HG03354 (cell line): ENCODE data around the gene KRTAP2-3.
"Not testable (repeated sequence)": the region's sequence is repeated elsewhere in the genome, so short reads cannot be mapped to it uniquely, and the experiment has no call there.

Experiments used
- ATAC-seq: cut with Tn5 transposase; IDR thresholded peaks from one replicate; pipeline ENCODE4 v1.9.1; 2021; ENCODE audit warnings: mild to moderate bottlenecking; ENCODE audit not compliant: unreplicated experiment, poor library complexity, severe bottlenecking

Gene KRTAP2-3

DNA sequence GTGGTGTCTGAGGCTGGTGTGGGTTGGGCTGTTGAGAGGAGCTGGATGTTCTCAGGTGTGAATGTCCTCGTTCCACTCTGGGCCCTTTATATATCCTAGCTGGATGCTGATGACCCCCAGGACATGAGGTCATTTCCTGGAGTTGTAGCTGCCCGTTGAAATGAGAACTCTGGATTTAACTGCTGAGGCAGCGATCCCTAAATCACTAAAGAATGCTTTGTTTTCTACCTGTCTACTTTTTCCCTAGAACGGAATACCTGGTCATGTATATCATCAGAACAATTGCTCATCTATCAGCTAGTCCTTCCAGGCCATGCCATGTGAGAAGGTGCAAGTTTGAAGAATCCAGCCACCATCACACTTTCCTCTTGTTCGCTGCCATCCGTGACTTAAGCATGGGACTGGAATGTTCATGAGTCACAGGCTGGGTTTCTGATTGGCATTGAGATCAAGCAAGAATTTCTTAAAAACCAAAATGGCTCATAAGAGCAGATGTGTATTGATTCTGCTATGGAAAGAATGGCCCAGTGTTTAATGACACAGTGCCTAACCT, at the start of gene KRTAP2-3:
Gene KRTAP2-3 (minus strand): TSS at position 63 of the 553 bp plus-strand sequence. CDS start 64 bp downstream, outside the sequence.
- no peak for ATAC-seq

DNA sequence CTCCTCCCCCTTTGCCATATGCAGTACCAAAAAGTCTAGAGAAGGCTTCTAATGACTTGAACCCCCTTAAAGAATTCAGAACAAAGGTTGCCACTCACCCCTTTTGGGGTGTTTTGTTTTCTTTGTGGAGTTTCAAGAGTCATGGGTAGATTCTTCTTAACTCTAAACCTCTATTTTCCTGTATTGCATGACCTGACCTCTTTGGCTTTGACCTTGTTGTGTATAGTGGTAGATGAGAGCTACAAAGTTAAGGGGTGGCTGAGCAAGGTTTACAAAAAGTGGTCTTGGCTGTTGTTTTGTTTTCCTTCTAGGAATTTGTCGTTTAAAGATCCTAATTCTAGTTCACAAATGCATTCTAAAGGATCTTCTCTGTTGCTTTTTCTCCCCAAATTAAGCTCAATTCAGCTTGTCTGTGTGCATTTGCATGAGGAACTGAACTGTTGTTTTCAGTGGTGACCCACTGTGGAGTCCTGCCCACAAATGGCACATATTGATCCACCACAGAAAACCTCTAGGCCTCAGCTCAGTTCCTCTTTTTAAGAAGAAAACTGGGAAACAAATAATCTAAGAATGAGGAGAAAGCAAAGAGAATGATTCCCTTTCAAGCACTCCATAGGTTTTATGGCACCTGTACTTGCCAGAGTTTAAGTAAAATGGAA, 48.9 kb upstream of the KRTAP2-3 start:
- ATAC-seq, result not testable (repeated sequence)

- no peak for ATAC-seq
Observed at GRCh38 chr17:41107941-41108450, 48.1 kb upstream of the KRTAP2-3 start.

DNA sequence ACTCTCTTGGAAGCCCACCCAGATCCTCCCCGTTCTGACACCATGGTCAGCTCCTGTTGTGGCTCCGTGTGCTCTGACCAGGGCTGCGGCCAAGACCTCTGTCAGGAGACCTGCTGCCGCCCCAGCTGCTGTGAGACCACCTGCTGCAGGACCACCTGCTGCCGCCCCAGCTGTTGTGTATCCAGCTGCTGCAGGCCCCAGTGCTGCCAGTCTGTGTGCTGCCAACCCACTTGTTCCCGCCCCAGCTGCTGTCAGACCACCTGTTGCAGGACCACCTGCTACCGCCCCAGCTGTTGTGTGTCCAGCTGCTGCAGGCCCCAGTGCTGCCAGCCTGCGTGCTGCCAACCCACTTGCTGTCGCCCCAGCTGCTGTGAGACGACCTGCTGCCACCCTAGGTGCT, 45.4 kb upstream of the KRTAP2-3 start, which contains the start of gene KRTAP4-9:
Gene KRTAP4-9 (plus strand): TSS at position 43 of the 400 bp plus-strand sequence. CDS start 0 bp downstream, at position 43.
- ATAC-seq, result not testable (repeated sequence)

DNA sequence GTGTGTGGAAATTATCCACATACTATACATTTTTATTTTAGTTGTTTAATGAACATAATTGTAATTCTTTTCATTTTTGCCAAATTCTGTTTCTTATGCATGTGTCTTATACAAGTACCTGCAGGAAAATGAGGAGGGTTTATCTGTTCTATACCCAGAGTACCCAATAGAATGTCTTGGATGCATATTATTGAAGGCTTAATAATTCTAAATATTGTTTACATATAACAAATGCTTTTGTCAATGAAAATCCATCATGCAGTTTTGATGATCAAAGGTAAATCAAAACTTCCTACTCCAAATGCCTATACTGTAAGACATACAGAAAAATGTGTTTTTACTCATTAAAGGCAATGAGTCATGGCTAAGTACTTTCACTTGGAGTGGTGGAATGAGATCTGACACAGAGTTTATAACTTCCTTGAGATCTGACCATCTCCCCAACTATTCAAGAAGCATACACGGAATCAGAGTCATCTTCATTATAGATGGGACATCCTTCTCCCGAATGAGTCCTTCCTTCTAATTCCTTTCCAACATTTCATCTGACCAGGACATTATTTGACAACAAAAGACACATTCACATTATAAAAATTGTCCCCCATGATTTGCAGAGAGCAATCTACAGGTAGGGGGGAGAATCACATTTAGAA, 44.6 kb upstream of the KRTAP2-3 start:
- not testable (repeated sequence) for ATAC-seq

- ATAC-seq, result no peak
Observed at GRCh38 chr17:41103896-41104295, 44.0 kb upstream of the KRTAP2-3 start.

- ATAC-seq, result no peak
Observed at GRCh38 chr17:41101586-41102259, 41.8 kb upstream of the KRTAP2-3 start, which contains the start of gene KRTAP4-16. TSS of gene KRTAP4-16 (minus strand) at chr17:41102209. CDS start at chr17:41102209, 0 bp downstream.

GRCh38 chr17:41099682-41100480, 40.0 kb upstream of the KRTAP2-3 start:
- ATAC-seq, result not testable (repeated sequence)

- ATAC-seq, result no peak
Observed at GRCh38 chr17:41098481-41098880, 38.6 kb upstream of the KRTAP2-3 start.

DNA sequence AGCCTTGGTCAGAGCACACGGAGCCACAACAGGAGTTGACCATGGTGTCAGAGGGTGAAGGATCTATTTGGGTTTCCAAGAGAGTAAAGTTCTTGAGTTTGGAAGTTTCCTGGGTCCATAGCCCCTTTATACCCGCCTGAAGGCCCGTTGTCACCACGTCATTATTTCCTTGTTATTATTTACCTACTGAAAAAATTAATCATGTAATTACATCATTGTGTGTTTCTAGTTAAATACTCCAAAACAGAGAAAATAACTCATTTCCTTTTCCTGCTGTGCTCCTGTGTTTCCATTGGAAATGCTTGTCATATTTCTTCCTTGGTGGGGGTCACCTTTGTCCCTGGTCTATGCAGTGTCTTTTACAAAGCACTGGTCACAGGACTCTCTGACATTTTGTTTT, 38.1 kb upstream of the KRTAP2-3 start, which contains the start of gene KRTAP4-8:
Gene KRTAP4-8 (minus strand): TSS at position 101 of the 400 bp plus-strand sequence. CDS start 58 bp downstream, at position 43.
- ATAC-seq, result no peak

DNA sequence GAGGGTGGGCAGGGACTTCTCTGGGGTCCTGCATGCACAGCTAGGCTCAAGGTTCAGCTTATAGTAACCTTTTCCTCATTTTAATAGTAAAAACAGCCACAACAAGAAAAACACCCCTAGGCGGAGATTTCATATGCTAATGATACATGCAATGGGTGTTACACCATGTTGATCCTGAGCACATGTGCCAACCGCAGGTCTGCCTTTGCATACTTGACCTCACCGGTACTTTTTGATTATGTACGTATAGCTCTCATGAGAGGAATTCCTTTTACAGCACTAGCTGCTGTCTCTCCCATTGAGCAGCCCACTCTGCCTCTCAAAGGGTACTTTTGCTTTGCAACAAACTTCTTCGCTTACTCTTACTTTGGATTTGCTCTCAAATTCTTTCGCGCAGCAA, 36.1 kb upstream of the KRTAP2-3 start:
- no peak for ATAC-seq

- not testable (repeated sequence) for ATAC-seq
Observed at GRCh38 chr17:41088760-41089352, 28.9 kb upstream of the KRTAP2-3 start.

- not testable (repeated sequence) for ATAC-seq
Observed at GRCh38 chr17:41084100-41084856, 24.4 kb upstream of the KRTAP2-3 start, which contains the start of gene KRTAP4-7. TSS of gene KRTAP4-7 (plus strand) at chr17:41084150. CDS start at chr17:41084207, 57 bp downstream.

- not testable (repeated sequence) for ATAC-seq
Observed at GRCh38 chr17:41083427-41083826, 23.5 kb upstream of the KRTAP2-3 start.

DNA sequence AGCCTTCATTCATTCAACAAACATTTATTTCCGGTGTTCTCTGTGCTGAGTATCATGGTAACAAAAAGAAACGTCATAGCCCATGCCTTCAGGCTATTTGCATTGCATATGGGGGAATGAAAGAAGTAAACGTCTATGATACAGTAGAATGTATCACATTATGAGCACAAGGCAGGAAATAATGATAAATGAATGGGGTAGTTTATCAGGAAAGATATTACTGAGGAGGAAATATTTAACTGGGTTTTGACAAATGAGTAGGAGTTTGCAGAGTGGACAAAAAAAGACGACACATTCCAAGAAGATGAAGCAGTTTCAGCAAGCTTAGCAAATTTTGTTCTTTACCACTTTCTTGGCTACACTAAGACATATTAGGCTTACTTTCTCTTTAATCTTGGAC, 22.7 kb upstream of the KRTAP2-3 start:
- ATAC-seq, result no peak

DNA sequence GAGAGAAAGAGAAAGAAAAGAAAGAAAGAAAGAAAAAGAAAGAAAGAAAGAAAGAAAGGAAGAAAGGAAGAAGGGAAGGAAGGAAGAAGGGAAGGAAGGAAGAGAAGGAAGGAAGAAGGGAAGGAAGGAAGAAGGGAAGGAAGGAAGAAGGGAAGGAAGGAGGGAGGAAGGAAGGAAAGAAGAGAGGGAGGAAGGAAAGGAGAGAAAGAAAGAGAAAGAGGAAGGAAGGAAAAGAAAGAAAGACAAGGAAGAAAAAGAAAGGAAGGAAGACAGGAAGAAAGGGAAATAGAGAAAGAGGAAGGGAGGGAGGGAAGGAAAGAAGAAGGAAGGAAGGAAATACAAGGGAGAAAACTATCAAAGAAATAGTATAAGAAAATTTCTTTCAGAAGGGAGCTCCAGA, 16.9 kb upstream of the KRTAP2-3 start:
- no peak for ATAC-seq

- no peak for ATAC-seq
Observed at GRCh38 chr17:41073676-41074075, 13.8 kb upstream of the KRTAP2-3 start.
